ENCODE measurements around the gene TPP2.

TPP2 gene

DNA sequence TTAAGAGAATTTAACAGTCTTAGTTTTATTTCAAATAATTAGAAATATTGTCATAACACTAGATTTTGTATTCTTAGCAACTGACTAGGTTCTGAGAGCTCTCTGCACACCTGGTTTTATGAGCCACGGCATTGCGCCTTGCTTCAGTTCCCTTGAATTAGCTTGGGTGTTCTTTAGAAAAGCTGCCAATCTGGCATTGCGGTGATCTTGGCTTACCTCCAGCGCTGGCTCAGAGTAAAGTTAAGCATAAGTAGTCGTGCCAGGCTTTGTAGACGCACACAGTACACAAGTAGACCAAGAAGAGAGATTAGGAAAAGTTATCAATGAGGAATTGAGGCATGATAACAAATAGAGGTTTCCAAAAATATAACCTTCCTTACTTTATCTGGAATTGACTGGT is 45.7 kb downstream of the TPP2 start:
- TF ChIP-seq EZH2 (optimal IDR thresholded peaks at IDR 0.05; ENCODE audit: low read depth, low read length) = no peak
- TF ChIP-seq, protein P1, sequence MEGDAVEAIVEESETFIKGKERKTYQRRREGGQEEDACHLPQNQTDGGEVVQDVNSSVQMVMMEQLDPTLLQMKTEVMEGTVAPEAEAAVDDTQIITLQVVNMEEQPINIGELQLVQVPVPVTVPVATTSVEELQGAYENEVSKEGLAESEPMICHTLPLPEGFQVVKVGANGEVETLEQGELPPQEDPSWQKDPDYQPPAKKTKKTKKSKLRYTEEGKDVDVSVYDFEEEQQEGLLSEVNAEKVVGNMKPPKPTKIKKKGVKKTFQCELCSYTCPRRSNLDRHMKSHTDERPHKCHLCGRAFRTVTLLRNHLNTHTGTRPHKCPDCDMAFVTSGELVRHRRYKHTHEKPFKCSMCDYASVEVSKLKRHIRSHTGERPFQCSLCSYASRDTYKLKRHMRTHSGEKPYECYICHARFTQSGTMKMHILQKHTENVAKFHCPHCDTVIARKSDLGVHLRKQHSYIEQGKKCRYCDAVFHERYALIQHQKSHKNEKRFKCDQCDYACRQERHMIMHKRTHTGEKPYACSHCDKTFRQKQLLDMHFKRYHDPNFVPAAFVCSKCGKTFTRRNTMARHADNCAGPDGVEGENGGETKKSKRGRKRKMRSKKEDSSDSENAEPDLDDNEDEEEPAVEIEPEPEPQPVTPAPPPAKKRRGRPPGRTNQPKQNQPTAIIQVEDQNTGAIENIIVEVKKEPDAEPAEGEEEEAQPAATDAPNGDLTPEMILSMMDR (IDR thresholded peaks at IDR 0.05; ENCODE audit: low read length) = no peak
- TF ChIP-seq EZH2phosphoT487 (IDR thresholded peaks at IDR 0.05; ENCODE audit: low read length) = no peak
- H3K36me3 ChIP-seq (replicated peaks; ENCODE audit: insufficient read depth, low read length) = peaks cover 40% of the 10 kb centered on the region
- H3K27ac ChIP-seq (ENCODE audit: low read length) = no peak overlapping the region
- H3K4me2 ChIP-seq (ENCODE audit: low read depth, low read length) = no peak overlapping the region
- no peaks in the 10 kb centered on the region for H3K9me2 ChIP-seq (replicated peaks; ENCODE audit: insufficient read depth, low read length)
- H2AFZ ChIP-seq (ENCODE audit: low read length) = no peak overlapping the region
- no peak overlapping the region for H3K4me3 ChIP-seq (ENCODE audit: low read length)
- H3K27me3 ChIP-seq (replicated peaks; ENCODE audit: insufficient read depth, low read length) = no peaks in the 10 kb centered on the region
- no peaks in the 10 kb centered on the region for H3K4me1 ChIP-seq (ENCODE audit: low read length)
- DNase-seq = no peak
- H3K9ac ChIP-seq (ENCODE audit: low read length) = no peak overlapping the region
- 0 out of 2 replicates have a peak, but pooled peaks cover 7% of the 10 kb centered on the region for H4K20me1 ChIP-seq (ENCODE audit: insufficient read depth, low read length)
- no peaks in the 10 kb centered on the region for H3K9me3 ChIP-seq (replicated peaks; ENCODE audit: insufficient read depth, low read length)
- H3F3A ChIP-seq (ENCODE audit: insufficient read depth, low read length) = peaks cover 5% of the 10 kb centered on the region; the same call in 1 of the 2 replicates
- H3K79me2 ChIP-seq (ENCODE audit: low read length) = peaks cover 66% of the 10 kb centered on the region

DNA sequence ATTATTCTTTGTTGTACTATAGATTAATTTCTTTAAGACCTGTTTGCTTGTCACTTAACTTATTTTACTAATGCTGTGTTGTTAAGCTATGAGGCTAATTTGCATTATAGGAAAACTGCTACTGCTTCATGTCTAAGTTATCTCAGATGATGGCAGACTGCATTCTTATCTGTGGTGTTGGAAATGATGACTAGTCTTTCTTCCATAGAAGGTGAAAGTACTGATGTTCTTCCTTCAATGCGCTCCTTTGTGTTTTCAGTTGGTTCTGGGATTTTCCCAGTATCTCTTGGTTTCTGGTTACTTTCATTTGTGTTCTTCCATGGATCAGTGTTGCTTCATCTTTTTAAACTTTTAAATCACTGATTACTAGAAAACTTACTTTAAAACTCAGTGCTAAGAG is 46.9 kb downstream of the TPP2 start:
- Histone ChIP-seq H3F3A (ENCODE audit: insufficient read depth, low read length) (peaks cover 5% of the 10 kb centered on the region; the same call in 1 of the 2 replicates), H3K79me2 (ENCODE audit: low read length) (peaks cover 66% of the 10 kb centered on the region), H4K20me1 (ENCODE audit: insufficient read depth, low read length) (0 out of 2 replicates have a peak, but pooled peaks cover 7% of the 10 kb centered on the region), H2AFZ (ENCODE audit: low read length) (no peak overlapping the region), H3K27me3 (replicated peaks; ENCODE audit: insufficient read depth, low read length) (no peaks in the 10 kb centered on the region), H3K9me3 (replicated peaks; ENCODE audit: insufficient read depth, low read length) (no peaks in the 10 kb centered on the region), H3K4me1 (ENCODE audit: low read length) (no peaks in the 10 kb centered on the region), H3K9ac (ENCODE audit: low read length) (no peak overlapping the region), H3K36me3 (replicated peaks; ENCODE audit: insufficient read depth, low read length) (peaks cover 40% of the 10 kb centered on the region), H3K4me2 (ENCODE audit: low read depth, low read length) (no peak overlapping the region), H3K4me3 (ENCODE audit: low read length) (no peak overlapping the region), H3K9me2 (replicated peaks; ENCODE audit: insufficient read depth, low read length) (no peaks in the 10 kb centered on the region), H3K27ac (ENCODE audit: low read length) (no peak overlapping the region)
- no peak for DNase-seq
- TF ChIP-seq EZH2 (optimal IDR thresholded peaks at IDR 0.05; ENCODE audit: low read depth, low read length) = no peak
- TF ChIP-seq, protein P1 (IDR thresholded peaks at IDR 0.05; ENCODE audit: low read length) = no peak
- TF ChIP-seq EZH2phosphoT487 (IDR thresholded peaks at IDR 0.05; ENCODE audit: low read length) = no peak

DNA sequence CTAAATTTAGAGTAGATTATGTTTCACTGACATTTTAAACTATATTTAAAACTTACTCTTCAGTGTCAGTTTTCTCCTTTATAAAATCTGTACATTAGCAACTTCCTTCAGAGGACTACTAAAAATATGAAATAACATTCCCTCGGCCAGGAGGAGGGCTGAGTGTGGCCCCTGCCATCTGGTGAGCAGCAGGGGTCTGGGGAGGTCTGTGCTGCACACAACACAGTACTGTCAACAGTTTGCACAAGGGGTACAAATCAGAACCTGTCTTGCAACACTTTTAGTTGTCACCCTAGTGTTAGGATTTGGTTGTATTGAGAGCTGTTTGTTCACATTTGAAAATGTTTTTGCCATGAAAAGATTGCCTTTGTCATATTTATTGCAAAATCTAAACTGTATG is 48.9 kb downstream of the TPP2 start:
- TF ChIP-seq EZH2phosphoT487 (IDR thresholded peaks at IDR 0.05; ENCODE audit: low read length) = no peak
- TF ChIP-seq, protein P1 (IDR thresholded peaks at IDR 0.05; ENCODE audit: low read length) = no peak
- no peak for TF ChIP-seq EZH2 (optimal IDR thresholded peaks at IDR 0.05; ENCODE audit: low read depth, low read length)
- Histone ChIP-seq H3K4me1 (ENCODE audit: low read length) (no peaks in the 10 kb centered on the region), H3K9me2 (replicated peaks; ENCODE audit: insufficient read depth, low read length) (no peaks in the 10 kb centered on the region), H3K79me2 (ENCODE audit: low read length) (peaks cover 60% of the 10 kb centered on the region), H3F3A (ENCODE audit: insufficient read depth, low read length) (peaks cover 13% of the 10 kb centered on the region), H3K27ac (ENCODE audit: low read length) (no peak overlapping the region), H3K9ac (ENCODE audit: low read length) (no peak overlapping the region), H3K4me3 (ENCODE audit: low read length) (no peak overlapping the region), H3K36me3 (replicated peaks; ENCODE audit: insufficient read depth, low read length) (peaks cover 52% of the 10 kb centered on the region), H3K27me3 (replicated peaks; ENCODE audit: insufficient read depth, low read length) (no peaks in the 10 kb centered on the region), H3K9me3 (replicated peaks; ENCODE audit: insufficient read depth, low read length) (no peaks in the 10 kb centered on the region), H4K20me1 (ENCODE audit: insufficient read depth, low read length) (0 out of 2 replicates have a peak, but pooled peaks cover 3% of the 10 kb centered on the region), H3K4me2 (ENCODE audit: low read depth, low read length) (no peak overlapping the region), H2AFZ (ENCODE audit: low read length) (no peak overlapping the region)
- no peak for DNase-seq
